GM23338 (cell line): ENCODE results near the gene MED13L. TPM values are rescaled to one million over a fixed set of nuclear protein-coding genes. Genes with fewer than 3 reads are reported as not detected.

Experiments used
- ETS1 ChIP-seq: IDR thresholded peaks from 2 replicates; pipeline ENCODE4 v1.6.1; 2016; ENCODE audit warnings: antibody characterized with exemption
- EZH2 ChIP-seq: fragments of 200-600 bp; sonication (generic); IDR thresholded peaks from one replicate; pipeline ENCODE4 v1.8.0; 2017; ENCODE audit warnings: antibody characterized with exemption, mild to moderate bottlenecking, low read depth; ENCODE audit not compliant: unreplicated experiment
- EZH2phosphoT487 ChIP-seq: fragments of 200-600 bp; sonication (generic); IDR thresholded peaks from one replicate; pipeline ENCODE4 v1.8.1; 2018; ENCODE audit warnings: antibody characterized with exemption; ENCODE audit not compliant: unreplicated experiment
- JUNB ChIP-seq: IDR thresholded peaks from one replicate; pipeline ENCODE4 v1.6.1; 2016; ENCODE audit warnings: antibody characterized with exemption; ENCODE audit not compliant: unreplicated experiment
- NANOG ChIP-seq: IDR thresholded peaks from 2 replicates; pipeline ENCODE4 v1.6.1; 2016; ENCODE audit warnings: antibody characterized with exemption, borderline replicate concordance
- POLR2AphosphoS5 ChIP-seq: IDR thresholded peaks from 2 replicates; pipeline ENCODE4 v1.6.1; 2016; ENCODE audit warnings: antibody characterized with exemption, low read depth
- STAT1 ChIP-seq: IDR thresholded peaks from one replicate; pipeline ENCODE4 v1.6.1; 2016; ENCODE audit warnings: antibody characterized with exemption; ENCODE audit not compliant: unreplicated experiment
- ZNF331 ChIP-seq: fragments of 250-450 bp; sonication (Bioruptor Pico); IDR thresholded peaks from 2 replicates; pipeline ENCODE4 v1.5.0; 2020; ENCODE audit warnings: low read depth, mild to moderate bottlenecking, moderate library complexity
- ZNF462 ChIP-seq: fragments of 250-450 bp; sonication (Bioruptor Pico); IDR thresholded peaks from 2 replicates; pipeline ENCODE4 v1.5.0; 2020; ENCODE audit warnings: mild to moderate bottlenecking, moderate library complexity
- polyA plus RNA-seq: library from polyadenylated mRNA; unstranded; fragments of >200 nt; fragmentation: Nextera tagmentation; extraction: Ambion mirVana; gene quantifications from 2 replicates; pipeline ENCODE4 v1.2.1, GENCODE V29; 2016
- total RNA-seq: library from RNA; depleted of rRNA; stranded (reverse); fragments of >200 nt; shearing (Covaris generic); gene quantifications from 2 replicates; pipeline ENCODE4 v1.2.3, GENCODE V29; 2014

Gene MED13L
- total and polyA plus RNA-seq, 2 experiments from 2014 or later = 20.9 to 73.6 TPM

DNA sequence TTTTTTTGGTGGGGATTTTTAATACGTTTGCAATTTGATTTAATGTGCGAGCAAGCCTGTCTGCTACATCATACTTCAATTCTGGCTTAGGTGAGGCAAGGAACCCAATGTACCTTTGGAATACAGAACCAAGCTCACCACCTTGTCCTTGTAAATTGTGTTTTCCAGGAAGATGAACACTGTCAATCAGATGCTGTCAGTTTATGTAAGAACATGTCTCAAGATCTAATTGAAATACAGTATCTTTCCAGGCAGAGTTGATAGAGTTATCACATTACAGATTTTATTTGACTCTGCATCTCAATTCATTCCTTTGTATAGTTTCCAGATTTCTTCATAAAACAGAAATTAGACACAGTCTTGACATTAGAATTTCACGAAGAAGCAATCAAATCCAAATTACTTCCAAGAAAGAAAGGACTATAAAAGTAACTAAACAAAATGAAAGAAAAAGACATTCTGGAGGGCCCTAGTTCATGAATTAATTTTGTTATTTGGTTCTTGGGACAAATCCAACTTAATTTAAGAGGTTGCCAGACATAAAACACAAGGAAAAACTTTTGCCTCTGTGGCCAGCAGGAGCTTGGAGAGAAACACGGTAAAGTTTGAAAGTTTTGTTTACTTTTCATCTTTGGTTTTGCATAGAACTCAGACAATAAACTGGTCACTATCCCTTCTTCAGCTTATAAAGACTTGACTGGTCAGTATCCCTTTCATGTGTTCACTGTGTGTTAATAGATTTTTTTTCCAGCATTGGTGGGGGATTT lies 16.4 kb upstream of the MED13L start (continued):
- TF ChIP-seq ZNF462 (CRISPR knock-in tag) (no peak), ETS1 (no peak), POLR2AphosphoS5 (no peak), NANOG (no peak), EZH2phosphoT487 (no peak), ZNF331 (CRISPR knock-in tag) (no peak), STAT1 (no peak), JUNB (no peak), EZH2 (no peak)
